HepG2 (cell line): ENCODE measurements around the gene MTG1. TPM values are rescaled to one million over a fixed set of nuclear protein-coding genes. Genes with fewer than 3 reads are reported as not detected.

Experiments used
- ASH2L ChIP-seq: fragments of 300-600, 200-600 bp; sonication (generic); IDR thresholded peaks from 2 replicates; pipeline ENCODE4 v1.7.0; 2017; ENCODE audit warnings: low read depth, mild to moderate bottlenecking, moderate library complexity, mixed read lengths, low read length; ENCODE audit not compliant: insufficient read length
- CHCHD3 ChIP-seq: sonication (generic); formaldehyde crosslinking; IDR thresholded peaks from 2 replicates; pipeline ENCODE4 v1.8.0; 2022; ENCODE audit warnings: mild to moderate bottlenecking, missing genetic modification reagents, moderate library complexity
- DRAP1 ChIP-seq: IDR thresholded peaks from 2 replicates; pipeline ENCODE4 v1.6.1; 2016; ENCODE audit warnings: missing genetic modification reagents, missing compliant biosample characterization
- FUBP1 ChIP-seq: sonication (generic); formaldehyde crosslinking; IDR thresholded peaks from 2 replicates; pipeline ENCODE4 v1.5.1; 2020; ENCODE audit warnings: missing genetic modification reagents, mild to moderate bottlenecking, borderline replicate concordance
- GABPB1 ChIP-seq: IDR thresholded peaks from 2 replicates; pipeline ENCODE4 v1.6.1; 2016; ENCODE audit warnings: mild to moderate bottlenecking, missing genetic modification reagents, moderate library complexity, missing compliant biosample characterization
- PHF21A ChIP-seq: sonication (generic); formaldehyde crosslinking; IDR thresholded peaks from 2 replicates; pipeline ENCODE4 v1.5.0; 2020; ENCODE audit warnings: mild to moderate bottlenecking, missing genetic modification reagents
- POLR2A ChIP-seq, 2 experiments: IDR thresholded peaks; 2 replicates each; pipeline ENCODE4 v1.6.1; 2011; ENCODE audit warnings: low read depth in 2 of 2, low read length in 2 of 2, mild to moderate bottlenecking in 1 of 2, moderate library complexity in 1 of 2; ENCODE audit not compliant: insufficient read depth in 1 of 2
- SMAD3 ChIP-seq: sonication (generic); formaldehyde crosslinking; IDR thresholded peaks from 2 replicates; pipeline ENCODE4 v1.4.0; 2020; ENCODE audit warnings: missing genetic modification reagents
- ZNF121 ChIP-seq: sonication (generic); formaldehyde crosslinking; IDR thresholded peaks from 2 replicates; pipeline ENCODE4 v1.5.0; 2020; ENCODE audit warnings: mild to moderate bottlenecking, missing genetic modification reagents
- ZNF292 ChIP-seq: sonication (generic); formaldehyde crosslinking; IDR thresholded peaks from 2 replicates; pipeline ENCODE4 v1.8.1; 2022; ENCODE audit warnings: mild to moderate bottlenecking, low read depth, missing genetic modification reagents, borderline replicate concordance
- ZNF317 ChIP-seq: sonication (generic); formaldehyde crosslinking; IDR thresholded peaks from 2 replicates; pipeline ENCODE4 v1.5.0; 2020; ENCODE audit warnings: mild to moderate bottlenecking, missing genetic modification reagents
- ZNF605 ChIP-seq: sonication (generic); formaldehyde crosslinking; IDR thresholded peaks from 2 replicates; pipeline ENCODE4 v1.8.0; 2022; ENCODE audit warnings: mild to moderate bottlenecking, missing genetic modification reagents
- ZNF609 ChIP-seq: sonication (generic); formaldehyde crosslinking; IDR thresholded peaks from 2 replicates; pipeline ENCODE4 v1.4.0; 2020; ENCODE audit warnings: mild to moderate bottlenecking, missing genetic modification reagents, borderline replicate concordance
- polyA plus RNA-seq, 8 experiments: library from polyadenylated mRNA; depleted of rRNA in 3 of 8; stranded (reverse) in 7 of 8; unstranded in 1 of 8; fragments of >200 nt; fragmentation: Illumina TruSeq in 4 of 8; extraction: Trizol in 4 of 8; gene quantifications; 2 replicates each; pipeline versions ENCODE4 v1.2.1 to v1.2.3, GENCODE V29; 2011 to 2016; ENCODE audit warnings: low read depth in 4 of 8, missing spikeins in 1 of 8, mixed read lengths in 1 of 8; ENCODE audit not compliant: insufficient read depth in 1 of 8
- total RNA-seq, 5 experiments: library from RNA; depleted of rRNA; stranded (reverse); fragments of >200 nt; fragmentation: Illumina TruSeq; extraction: Trizol; gene quantifications; 2 replicates each; pipeline ENCODE4 v1.2.3, GENCODE V29; 2016; ENCODE audit warnings: low read depth in 1 of 5
- TF ChIP-seq, protein P1 (sequence below): sonication (generic); formaldehyde crosslinking; IDR thresholded peaks from 2 replicates; pipeline ENCODE4 v1.4.0; 2020; ENCODE audit warnings: missing genetic modification reagents, borderline replicate concordance
- TF ChIP-seq, protein P2 (sequence below): sonication (generic); formaldehyde crosslinking; IDR thresholded peaks from 2 replicates; pipeline ENCODE4 v1.5.1; 2020; ENCODE audit warnings: missing genetic modification reagents, mild to moderate bottlenecking, borderline replicate concordance

The MTG1 gene
- total and polyA plus RNA-seq, 2 of the 13 experiments (the other 11 are each of a cell fraction or from before 2014, with no cell fraction given) = 42.0 to 103 TPM

DNA sequence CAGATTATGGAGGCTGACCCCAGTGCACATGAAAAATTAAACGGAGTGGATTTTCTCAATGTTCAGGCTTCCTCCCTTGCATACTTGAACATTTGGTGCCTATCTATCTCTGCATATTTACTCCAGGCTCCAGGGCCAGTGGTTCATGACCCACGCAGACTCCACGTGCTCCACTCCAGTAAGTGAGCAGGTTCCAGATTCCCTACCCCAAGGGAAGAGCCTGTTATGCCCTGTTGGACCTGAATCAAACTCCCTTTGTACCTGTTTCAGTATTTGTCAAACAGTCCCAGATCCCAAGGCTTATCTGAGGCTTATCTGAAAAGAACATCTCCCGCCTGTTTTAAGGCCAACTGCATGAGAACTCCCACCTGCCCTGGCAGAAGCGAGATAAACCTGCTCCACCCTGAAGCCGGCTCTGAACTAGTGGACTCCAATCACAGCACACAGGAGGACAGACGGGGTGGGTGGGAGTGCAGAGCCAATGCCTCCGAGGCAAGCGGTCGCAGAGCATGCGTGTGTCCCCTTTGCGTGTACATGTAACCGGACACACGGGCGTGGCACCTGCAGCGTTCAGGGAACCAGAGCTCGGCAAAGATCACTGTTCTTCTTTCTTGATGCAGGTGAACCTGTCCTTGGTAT, 33.9 kb upstream of the MTG1 start (continued):
- TF ChIP-seq ZNF609 (CRISPR knock-in tag) = 0 out of 2 replicates have a peak, but pooled peaks have one; percentile 11
- TF ChIP-seq FUBP1 (CRISPR knock-in tag) = no peak
- TF ChIP-seq SMAD3 (CRISPR knock-in tag) = peak; percentile 68; the same call in 1 of the 2 replicates
- TF ChIP-seq GABPB1 (CRISPR knock-in tag) = no peak
- 0 out of 2 replicates have a peak, but pooled peaks have one; percentile 25 for TF ChIP-seq ZNF605
- TF ChIP-seq, protein P1, sequence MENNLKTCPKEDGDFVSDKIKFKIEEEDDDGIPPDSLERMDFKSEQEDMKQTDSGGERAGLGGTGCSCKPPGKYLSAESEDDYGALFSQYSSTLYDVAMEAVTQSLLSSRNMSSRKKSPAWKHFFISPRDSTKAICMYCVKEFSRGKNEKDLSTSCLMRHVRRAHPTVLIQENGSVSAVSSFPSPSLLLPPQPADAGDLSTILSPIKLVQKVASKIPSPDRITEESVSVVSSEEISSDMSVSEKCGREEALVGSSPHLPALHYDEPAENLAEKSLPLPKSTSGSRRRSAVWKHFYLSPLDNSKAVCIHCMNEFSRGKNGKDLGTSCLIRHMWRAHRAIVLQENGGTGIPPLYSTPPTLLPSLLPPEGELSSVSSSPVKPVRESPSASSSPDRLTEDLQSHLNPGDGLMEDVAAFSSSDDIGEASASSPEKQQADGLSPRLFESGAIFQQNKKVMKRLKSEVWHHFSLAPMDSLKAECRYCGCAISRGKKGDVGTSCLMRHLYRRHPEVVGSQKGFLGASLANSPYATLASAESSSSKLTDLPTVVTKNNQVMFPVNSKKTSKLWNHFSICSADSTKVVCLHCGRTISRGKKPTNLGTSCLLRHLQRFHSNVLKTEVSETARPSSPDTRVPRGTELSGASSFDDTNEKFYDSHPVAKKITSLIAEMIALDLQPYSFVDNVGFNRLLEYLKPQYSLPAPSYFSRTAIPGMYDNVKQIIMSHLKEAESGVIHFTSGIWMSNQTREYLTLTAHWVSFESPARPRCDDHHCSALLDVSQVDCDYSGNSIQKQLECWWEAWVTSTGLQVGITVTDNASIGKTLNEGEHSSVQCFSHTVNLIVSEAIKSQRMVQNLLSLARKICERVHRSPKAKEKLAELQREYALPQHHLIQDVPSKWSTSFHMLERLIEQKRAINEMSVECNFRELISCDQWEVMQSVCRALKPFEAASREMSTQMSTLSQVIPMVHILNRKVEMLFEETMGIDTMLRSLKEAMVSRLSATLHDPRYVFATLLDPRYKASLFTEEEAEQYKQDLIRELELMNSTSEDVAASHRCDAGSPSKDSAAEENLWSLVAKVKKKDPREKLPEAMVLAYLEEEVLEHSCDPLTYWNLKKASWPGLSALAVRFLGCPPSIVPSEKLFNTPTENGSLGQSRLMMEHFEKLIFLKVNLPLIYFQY (CRISPR knock-in tag) = no peak
- 0 out of 2 replicates have a peak, but pooled peaks have one; percentile 65 for TF ChIP-seq CHCHD3 (CRISPR knock-in tag)
- no peak for TF ChIP-seq ZNF292 (CRISPR knock-in tag)
- TF ChIP-seq POLR2A (IDR thresholded peaks at IDR 0.05; ENCODE audit: insufficient read depth in 1 of 2, low read depth in 2 of 2, low read length in 2 of 2) = 0 out of 4 replicates have a peak, but pooled peaks of 1 of the 2 experiments have one; percentile 6
- 0 out of 2 replicates have a peak, but pooled peaks have one; percentile 8 for TF ChIP-seq ZNF317
- peak; percentile 56; the same call in 1 of the 2 replicates for TF ChIP-seq PHF21A
- no peak for TF ChIP-seq DRAP1
- TF ChIP-seq ASH2L = no peak
- 0 out of 2 replicates have a peak, but pooled peaks have one; percentile 0 for TF ChIP-seq ZNF121
- TF ChIP-seq, protein P2, sequence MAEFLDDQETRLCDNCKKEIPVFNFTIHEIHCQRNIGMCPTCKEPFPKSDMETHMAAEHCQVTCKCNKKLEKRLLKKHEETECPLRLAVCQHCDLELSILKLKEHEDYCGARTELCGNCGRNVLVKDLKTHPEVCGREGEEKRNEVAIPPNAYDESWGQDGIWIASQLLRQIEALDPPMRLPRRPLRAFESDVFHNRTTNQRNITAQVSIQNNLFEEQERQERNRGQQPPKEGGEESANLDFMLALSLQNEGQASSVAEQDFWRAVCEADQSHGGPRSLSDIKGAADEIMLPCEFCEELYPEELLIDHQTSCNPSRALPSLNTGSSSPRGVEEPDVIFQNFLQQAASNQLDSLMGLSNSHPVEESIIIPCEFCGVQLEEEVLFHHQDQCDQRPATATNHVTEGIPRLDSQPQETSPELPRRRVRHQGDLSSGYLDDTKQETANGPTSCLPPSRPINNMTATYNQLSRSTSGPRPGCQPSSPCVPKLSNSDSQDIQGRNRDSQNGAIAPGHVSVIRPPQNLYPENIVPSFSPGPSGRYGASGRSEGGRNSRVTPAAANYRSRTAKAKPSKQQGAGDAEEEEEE (CRISPR knock-in tag) = no peak
